ENCODE data around the gene IL1B.

DNA sequence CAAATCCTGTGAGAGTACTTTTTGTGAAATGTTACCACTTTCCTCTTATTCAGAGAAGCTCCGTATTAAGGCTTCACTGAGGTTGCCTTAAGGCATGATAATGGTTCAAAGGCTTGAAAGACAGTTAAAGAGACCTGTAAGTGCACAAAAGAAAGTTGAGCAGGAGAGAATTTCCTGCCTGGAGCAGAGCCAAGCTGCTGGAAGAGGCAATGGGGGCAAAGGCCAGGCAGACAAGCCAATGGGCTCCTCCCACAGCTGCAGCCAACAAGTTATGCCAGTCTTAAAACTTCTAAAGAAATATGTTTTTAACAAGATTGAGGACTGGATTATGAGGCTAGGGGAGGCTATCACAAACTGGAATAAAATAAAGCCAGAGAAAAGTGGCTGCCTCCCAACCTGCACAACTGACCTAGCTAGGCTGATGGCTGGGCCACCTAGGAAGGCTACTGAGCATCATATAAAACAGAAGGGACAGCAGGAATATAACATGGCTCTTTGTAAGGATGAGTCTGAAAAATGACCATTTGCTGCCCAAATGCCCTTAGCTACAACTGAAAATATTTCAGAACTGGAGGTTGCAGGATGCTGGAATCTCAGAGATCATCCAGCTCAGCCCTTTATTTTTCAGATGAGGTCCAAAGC is 2.1 kb downstream of the IL1B start:
- TF ChIP-seq, protein P1, sequence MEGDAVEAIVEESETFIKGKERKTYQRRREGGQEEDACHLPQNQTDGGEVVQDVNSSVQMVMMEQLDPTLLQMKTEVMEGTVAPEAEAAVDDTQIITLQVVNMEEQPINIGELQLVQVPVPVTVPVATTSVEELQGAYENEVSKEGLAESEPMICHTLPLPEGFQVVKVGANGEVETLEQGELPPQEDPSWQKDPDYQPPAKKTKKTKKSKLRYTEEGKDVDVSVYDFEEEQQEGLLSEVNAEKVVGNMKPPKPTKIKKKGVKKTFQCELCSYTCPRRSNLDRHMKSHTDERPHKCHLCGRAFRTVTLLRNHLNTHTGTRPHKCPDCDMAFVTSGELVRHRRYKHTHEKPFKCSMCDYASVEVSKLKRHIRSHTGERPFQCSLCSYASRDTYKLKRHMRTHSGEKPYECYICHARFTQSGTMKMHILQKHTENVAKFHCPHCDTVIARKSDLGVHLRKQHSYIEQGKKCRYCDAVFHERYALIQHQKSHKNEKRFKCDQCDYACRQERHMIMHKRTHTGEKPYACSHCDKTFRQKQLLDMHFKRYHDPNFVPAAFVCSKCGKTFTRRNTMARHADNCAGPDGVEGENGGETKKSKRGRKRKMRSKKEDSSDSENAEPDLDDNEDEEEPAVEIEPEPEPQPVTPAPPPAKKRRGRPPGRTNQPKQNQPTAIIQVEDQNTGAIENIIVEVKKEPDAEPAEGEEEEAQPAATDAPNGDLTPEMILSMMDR (IDR thresholded peaks at IDR 0.05; ENCODE audit: low read depth, low read length), result no peak
- TF ChIP-seq POLR2A (IDR thresholded peaks at IDR 0.05; ENCODE audit: extremely low read depth, insufficient read length) (no peak), MYC (IDR thresholded peaks at IDR 0.05; ENCODE audit: low read depth, low read length) (no peak)
- TF ChIP-seq, protein P2, sequence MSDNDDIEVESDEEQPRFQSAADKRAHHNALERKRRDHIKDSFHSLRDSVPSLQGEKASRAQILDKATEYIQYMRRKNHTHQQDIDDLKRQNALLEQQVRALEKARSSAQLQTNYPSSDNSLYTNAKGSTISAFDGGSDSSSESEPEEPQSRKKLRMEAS (IDR thresholded peaks at IDR 0.05; ENCODE audit: low read depth, low read length), result no peak

All from NB4 (cell line).